HG03175 (cell line): Measurements from ENCODE around the gene DOCK2.
"Not testable (repeated sequence)": the region's sequence is repeated elsewhere in the genome, so short reads cannot be mapped to it uniquely, and the experiment has no call there.

Source experiments
- ATAC-seq: cut with Tn5 transposase; IDR thresholded peaks from one replicate; pipeline ENCODE4 v1.9.1; 2021; ENCODE audit warnings: mild to moderate bottlenecking, moderate library complexity; ENCODE audit not compliant: unreplicated experiment

DOCK2 gene

DNA sequence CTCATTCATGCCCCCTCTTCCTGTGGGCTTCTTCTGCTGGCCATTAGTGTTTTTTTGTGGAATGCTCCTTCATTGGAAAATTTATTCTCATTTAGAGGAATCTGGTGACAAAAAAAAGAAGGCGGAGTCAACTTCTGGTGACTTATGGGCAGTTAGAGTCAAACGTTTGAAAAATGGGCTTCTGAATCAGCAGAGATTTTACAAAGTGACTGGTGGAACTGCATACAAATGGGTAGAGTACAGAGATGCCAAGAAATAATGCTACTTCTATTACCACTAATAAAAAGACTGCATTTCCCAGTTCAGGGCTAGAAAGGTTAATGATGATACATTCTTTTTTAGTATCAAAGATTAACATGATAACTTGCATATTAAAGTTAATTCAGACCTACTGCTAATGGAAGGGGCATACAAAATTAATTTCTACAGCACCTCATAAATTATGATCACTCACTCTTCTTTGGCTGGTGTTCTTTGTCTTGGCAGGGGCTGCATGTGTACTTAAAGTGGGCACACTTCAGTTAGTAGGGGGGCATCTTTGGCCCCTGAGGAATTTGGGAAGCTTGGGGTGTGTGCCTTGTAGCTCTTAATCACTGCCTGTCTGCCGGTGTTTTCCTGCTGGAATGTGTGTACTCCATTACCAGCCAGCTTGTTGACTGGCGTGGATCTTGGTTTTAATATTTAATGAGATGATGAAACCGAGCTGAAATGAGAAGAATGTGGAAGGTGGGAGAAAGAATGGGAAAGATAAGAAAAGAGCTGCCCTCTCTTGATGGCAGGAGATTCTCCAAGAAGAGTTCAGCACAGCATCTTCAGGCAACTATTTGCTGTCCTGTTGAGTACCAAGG lies 148.9 kb downstream of the DOCK2 start:
- no peak for ATAC-seq

- no peak for ATAC-seq
Observed at GRCh38 chr5:169788168-169788567, 151.1 kb downstream of the DOCK2 start.

DNA sequence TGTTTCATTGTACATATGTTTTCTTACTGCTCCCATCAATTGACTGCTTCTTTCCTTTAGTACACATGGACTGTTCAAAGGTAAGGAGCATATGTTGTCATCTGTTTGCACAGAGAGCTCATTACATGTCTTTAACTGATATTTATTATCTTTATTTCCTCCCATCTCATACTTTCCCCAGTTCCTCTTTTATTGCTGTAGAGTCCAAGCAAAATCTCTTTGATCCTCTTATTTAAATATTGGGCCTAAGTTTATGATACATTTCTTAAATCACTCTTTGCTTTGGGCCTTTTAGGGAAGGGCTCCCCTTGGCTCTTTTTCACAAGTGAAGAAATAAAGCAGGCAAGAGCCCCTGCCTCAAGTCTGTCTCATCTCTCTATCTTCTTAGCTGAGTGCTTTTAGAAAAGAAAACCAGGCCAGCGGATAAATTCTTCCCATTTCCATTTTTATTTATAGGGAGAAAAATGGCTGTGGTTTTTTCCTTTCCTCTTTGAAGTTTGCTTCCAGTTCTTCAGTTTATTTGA lies 152.4 kb downstream of the DOCK2 start:
- no peak for ATAC-seq

- ATAC-seq: no peak
Observed at GRCh38 chr5:169791251-169791650, 154.2 kb downstream of the DOCK2 start.

GRCh38 chr5:169795338-169795737 lies 158.3 kb downstream of the DOCK2 start:
- no peak for ATAC-seq

GRCh38 chr5:169796731-169797130 lies 159.7 kb downstream of the DOCK2 start:
- ATAC-seq: no peak

- no peak for ATAC-seq
Observed at GRCh38 chr5:169797577-169797976, 160.5 kb downstream of the DOCK2 start.

GRCh38 chr5:169798438-169798837 lies 161.4 kb downstream of the DOCK2 start:
- ATAC-seq: no peak

GRCh38 chr5:169798906-169799660 lies 162.0 kb downstream of the DOCK2 start:
- ATAC-seq: no peak

DNA sequence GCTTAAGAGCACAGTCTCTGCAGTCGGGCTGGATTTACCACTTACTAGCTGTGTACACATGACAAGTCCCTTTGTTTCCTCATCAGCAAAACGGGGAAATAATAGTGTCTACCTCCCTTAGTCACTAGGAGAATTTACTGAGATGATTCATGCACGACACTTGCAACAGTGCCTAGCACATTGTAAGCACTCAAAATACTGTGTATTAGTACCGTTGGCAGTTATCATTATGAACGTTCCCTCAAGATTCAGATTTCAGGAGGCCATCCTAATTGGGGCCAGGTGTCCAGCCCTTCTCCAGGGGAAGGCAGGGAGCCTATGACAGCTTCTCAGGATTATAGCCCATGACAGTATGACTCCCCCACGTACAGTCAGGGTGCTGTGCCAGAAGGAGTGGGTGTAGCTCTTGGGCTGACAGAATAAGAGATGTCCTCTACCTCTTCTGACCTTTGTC lies 164.3 kb downstream of the DOCK2 start:
- no peak for ATAC-seq

DNA sequence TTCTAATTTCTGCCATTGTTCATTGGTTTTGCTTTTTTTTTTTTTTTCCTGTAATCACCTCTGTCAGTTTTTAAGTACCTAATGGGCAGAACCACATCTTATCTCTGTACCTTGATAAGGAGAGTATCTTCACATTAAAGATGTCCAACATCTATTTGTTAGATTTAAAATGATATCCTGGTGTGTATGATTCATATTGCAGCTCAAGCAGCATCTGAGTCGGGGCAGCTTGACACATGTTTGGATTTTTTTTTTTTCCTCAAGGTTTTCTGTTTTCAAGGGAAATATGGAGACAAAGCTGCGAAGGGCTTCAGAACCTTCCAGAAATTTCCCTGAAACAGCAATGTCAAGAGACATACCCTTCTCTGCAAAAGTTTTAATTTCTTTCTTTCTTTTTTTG lies 164.7 kb downstream of the DOCK2 start:
- ATAC-seq: no peak

- ATAC-seq: no peak
Observed at GRCh38 chr5:169803077-169803981, 166.3 kb downstream of the DOCK2 start.

GRCh38 chr5:169804861-169805260 lies 167.8 kb downstream of the DOCK2 start:
- ATAC-seq: no peak

DNA sequence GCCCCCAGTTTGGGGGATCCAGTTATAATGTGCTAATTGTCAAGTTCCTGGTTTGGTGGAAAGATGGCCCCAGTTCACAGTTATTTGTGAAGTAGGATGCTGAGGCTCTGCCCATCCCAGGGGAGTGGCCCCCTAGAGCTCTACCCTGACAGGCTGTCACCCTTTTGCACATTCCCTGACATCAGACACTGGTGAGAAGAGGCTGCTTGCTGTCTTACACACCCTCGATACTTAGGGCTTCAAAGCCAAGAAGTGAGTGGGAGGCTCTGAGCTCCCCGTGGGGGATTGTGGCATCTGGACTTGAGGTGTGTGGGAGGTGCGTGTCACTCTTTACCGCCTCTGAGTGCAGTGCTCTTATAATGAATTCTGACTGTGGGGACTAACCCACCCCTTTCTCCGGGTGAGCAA lies 168.5 kb downstream of the DOCK2 start:
- ATAC-seq: peak; percentile 86

GRCh38 chr5:169805937-169806700 lies 169.0 kb downstream of the DOCK2 start:
- peak; percentile 63 for ATAC-seq

DNA sequence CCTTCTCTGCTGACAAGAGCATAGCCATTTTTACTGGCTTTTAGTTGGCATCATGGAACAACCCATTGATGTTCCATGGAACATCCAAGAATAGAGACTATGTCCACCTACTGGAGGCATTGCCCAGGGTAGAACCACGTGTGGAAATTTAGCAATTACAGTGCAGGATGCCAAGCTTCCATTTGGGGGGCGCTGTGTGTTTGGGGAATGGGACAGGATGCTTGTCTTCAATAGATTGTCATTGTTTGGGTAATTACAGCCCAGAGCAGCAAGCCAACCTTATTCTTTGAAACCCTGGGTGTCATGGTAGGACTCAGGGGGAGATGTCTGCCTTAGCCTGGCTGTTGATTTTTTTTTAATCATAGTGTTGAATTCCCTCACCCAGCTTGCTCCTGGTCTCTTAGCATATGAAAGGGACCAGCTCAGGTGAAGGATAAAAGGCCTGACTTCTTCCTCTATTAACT lies 171.1 kb downstream of the DOCK2 start:
- no peak for ATAC-seq

GRCh38 chr5:169808880-169809279 lies 171.8 kb downstream of the DOCK2 start:
- not testable (repeated sequence) for ATAC-seq

GRCh38 chr5:169809281-169809680 lies 172.2 kb downstream of the DOCK2 start:
- no peak for ATAC-seq

DNA sequence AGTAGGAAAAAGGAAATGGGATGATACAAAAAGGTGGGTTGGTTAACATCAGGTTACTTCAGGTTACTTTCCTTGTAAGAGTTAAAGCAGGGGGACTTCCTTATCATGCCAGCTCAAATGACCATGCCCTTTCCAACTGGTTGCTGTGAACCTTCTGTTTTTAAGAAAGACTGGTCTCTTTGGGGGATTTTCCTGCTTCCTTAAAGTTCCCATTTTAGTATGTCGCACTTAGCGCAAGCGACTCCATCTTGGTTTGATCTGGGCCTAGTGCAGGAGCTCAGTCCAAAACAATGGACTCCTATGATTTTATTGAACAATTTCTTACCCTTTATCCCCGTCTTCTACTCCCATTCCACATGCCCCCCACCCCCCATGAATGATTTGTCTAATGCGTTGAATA lies 173.4 kb downstream of the DOCK2 start:
- no peak for ATAC-seq

DNA sequence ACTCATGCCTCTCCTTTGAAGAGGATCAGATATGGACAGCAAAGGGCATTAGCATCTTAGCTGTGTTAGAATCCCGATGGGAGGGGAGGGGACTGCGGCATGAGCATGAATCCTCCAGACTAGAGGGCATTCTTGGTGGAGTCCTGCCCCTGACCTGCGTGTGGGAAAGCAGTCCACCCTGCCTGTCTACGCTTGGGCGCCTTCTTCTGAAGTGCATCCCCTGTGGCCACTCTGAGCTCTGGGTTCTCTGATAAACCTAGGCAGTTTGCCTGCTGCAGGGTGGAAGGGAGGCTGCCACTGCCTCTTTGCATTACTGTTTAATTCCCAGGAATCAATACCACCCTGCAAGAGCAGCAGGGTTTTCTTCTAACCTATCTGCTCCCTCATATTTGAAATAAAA lies 173.9 kb downstream of the DOCK2 start:
- ATAC-seq: no peak
